GM23248 (cell line): ENCODE measurements around the gene ANKRD13B. TPM values are rescaled to one million over a fixed set of nuclear protein-coding genes. Genes with fewer than 3 reads are reported as not detected.
A peak's percentile ranks its signal among the peaks of the same experiment; 100 is the strongest.

Source experiments
- DNase-seq: peaks from one replicate; pipeline ENCODE4 v3.0.0-alpha.2; 2015
- H2AFZ ChIP-seq: fragments of 200-600 bp; sonication (generic); 2 replicates; pipeline ENCODE4 v1.6.1; 2016; ENCODE audit warnings: antibody characterized with exemption
- H3F3A ChIP-seq: fragments of 200-600 bp; sonication (generic); 2 replicates; pipeline ENCODE4 v1.6.1; 2016; ENCODE audit warnings: mild to moderate bottlenecking, antibody characterized with exemption, mixed run types; ENCODE audit not compliant: insufficient read depth
- H3K27ac ChIP-seq: fragments of 200-600 bp; sonication (generic); 2 replicates; pipeline ENCODE4 v1.5.1; 2016; ENCODE audit warnings: mild to moderate bottlenecking
- H3K27me3 ChIP-seq: fragments of 200-600 bp; sonication (generic); replicated peaks from 2 replicates; pipeline ENCODE4 v1.6.1; 2016; ENCODE audit warnings: mild to moderate bottlenecking; ENCODE audit not compliant: insufficient read depth
- H3K36me3 ChIP-seq: fragments of 200-600 bp; sonication (generic); 2 replicates; pipeline ENCODE4 v1.6.1; 2016; ENCODE audit warnings: low read depth, mild to moderate bottlenecking
- H3K4me1 ChIP-seq: fragments of 200-600 bp; sonication (generic); 2 replicates; pipeline ENCODE4 v1.6.1; 2016; ENCODE audit warnings: mild to moderate bottlenecking; ENCODE audit not compliant: insufficient read depth
- H3K4me2 ChIP-seq: fragments of 200-600 bp; sonication (generic); one replicate; pipeline ENCODE4 v1.6.1; 2016; ENCODE audit warnings: mild to moderate bottlenecking; ENCODE audit not compliant: unreplicated experiment
- H3K4me3 ChIP-seq: fragments of 200-600 bp; sonication (generic); 2 replicates; pipeline ENCODE4 v1.5.1; 2016; ENCODE audit warnings: mild to moderate bottlenecking
- H3K79me2 ChIP-seq: fragments of 200-600 bp; sonication (generic); 2 replicates; pipeline ENCODE4 v1.6.1; 2016; ENCODE audit warnings: mild to moderate bottlenecking; ENCODE audit not compliant: insufficient read depth
- H3K9ac ChIP-seq: fragments of 200-600 bp; sonication (generic); 2 replicates; pipeline ENCODE4 v1.6.1; 2016; ENCODE audit warnings: mild to moderate bottlenecking
- H3K9me2 ChIP-seq: fragments of 200-600 bp; sonication (generic); 2 replicates; pipeline ENCODE4 v1.6.1; 2016; ENCODE audit warnings: mixed run types, mild to moderate bottlenecking, moderate library complexity; ENCODE audit not compliant: insufficient read depth
- H3K9me3 ChIP-seq: fragments of 200-600 bp; sonication (generic); one replicate; pipeline ENCODE4 v1.6.1; 2017; ENCODE audit warnings: low read depth
- H4K20me1 ChIP-seq: fragments of 200-600 bp; sonication (generic); 2 replicates; pipeline ENCODE4 v1.6.0; 2016; ENCODE audit not compliant: insufficient read depth
- EZH2 ChIP-seq: fragments of 200-600 bp; sonication (generic); IDR thresholded peaks from 2 replicates; pipeline ENCODE4 v1.6.1; 2018; ENCODE audit warnings: antibody characterized with exemption, mild to moderate bottlenecking; ENCODE audit not compliant: insufficient read depth, poor library complexity, severe bottlenecking
- EZH2phosphoT487 ChIP-seq: fragments of 200-600 bp; sonication (generic); IDR thresholded peaks from 2 replicates; pipeline ENCODE4 v1.6.1; 2018; ENCODE audit warnings: antibody characterized with exemption, moderate library complexity, mild to moderate bottlenecking, low read depth; ENCODE audit not compliant: insufficient read depth
- WGBS, 2 experiments: methylation state at CpG; one replicate each; pipeline ENCODE4 v1.1.6; 2015 to 2017; ENCODE audit warnings: low lambda C conversion rate in 2 of 2, low coverage in 1 of 2; ENCODE audit errors: missing lambda C conversion rate in 2 of 2; 5-methylcytosine and 5-hydroxymethylcytosine counted together
- in situ Hi-C: fragments of 300-500 bp; cut with MboI; formaldehyde crosslinking; loops from 2 replicates; pipeline ENCODE4 v1.15.0; 2020
- polyA plus RNA-seq: library from polyadenylated mRNA; unstranded; fragments of >200 nt; fragmentation: Nextera tagmentation; extraction: Ambion mirVana; gene quantifications from 2 replicates; pipeline ENCODE4 v1.2.1, GENCODE V29; 2016
- total RNA-seq: library from RNA; depleted of rRNA; stranded (reverse); fragments of >200 nt; shearing (Covaris generic); gene quantifications from 2 replicates; pipeline ENCODE4 v1.2.3, GENCODE V29; 2014

ANKRD13B gene
- total and polyA plus RNA-seq, 2 experiments from 2014 or later = 1.7 to 9.4 TPM

DNA sequence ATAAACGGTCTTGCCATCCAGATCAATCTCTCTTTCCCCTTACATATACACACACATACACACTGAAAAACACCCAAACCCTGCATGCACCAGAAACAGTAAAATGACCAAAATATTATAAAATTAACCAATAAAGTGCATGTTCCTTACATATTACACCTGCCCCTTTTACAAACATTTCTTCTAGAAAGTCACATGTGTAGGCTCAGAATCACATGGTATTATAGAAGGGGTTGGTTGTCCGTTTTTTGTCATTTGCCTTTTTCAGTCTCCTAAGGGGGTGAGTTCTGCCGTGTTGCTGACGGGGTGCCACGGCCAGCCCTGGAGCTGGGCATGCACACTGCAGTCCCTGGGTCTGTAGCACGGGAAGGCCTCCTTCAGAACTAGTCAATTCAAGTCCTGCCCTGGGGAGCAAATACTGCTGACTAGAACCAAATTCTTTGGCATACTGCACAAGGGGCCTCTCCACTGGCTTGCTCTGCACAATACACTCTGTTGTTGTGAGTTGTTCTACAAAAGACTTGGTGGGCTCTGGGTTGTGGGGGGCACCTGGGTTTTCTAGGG, 37.8 kb downstream of the ANKRD13B start:
- no peak overlapping the region for H3K27ac ChIP-seq
- H3K36me3 ChIP-seq = no peaks in the 10 kb centered on the region; the same call in 1 of the 2 replicates
- H3K9ac ChIP-seq = no peak overlapping the region
- peaks cover 7% of the 10 kb centered on the region for H3F3A ChIP-seq
- H3K79me2 ChIP-seq = no peaks in the 10 kb centered on the region
- H3K4me2 ChIP-seq = no peak overlapping the region
- no peak overlapping the region for H3K4me3 ChIP-seq
- no peak for TF ChIP-seq EZH2
- TF ChIP-seq EZH2phosphoT487 = no peak
- H4K20me1 ChIP-seq = no peaks in the 10 kb centered on the region
- no peaks in the 10 kb centered on the region for H3K9me3 ChIP-seq
- no peak overlapping the region for H2AFZ ChIP-seq
- WGBS, 2 experiments = 84 to 87% methylated on average over 6 of the region's 6 CpGs
- peaks cover 2% of the 10 kb centered on the region; the same call in 1 of the 2 replicates for H3K4me1 ChIP-seq
- DNase-seq = no peak
- in situ Hi-C loops = no loop called here
- no peaks in the 10 kb centered on the region for H3K27me3 ChIP-seq
- no peaks in the 10 kb centered on the region for H3K9me2 ChIP-seq

DNA sequence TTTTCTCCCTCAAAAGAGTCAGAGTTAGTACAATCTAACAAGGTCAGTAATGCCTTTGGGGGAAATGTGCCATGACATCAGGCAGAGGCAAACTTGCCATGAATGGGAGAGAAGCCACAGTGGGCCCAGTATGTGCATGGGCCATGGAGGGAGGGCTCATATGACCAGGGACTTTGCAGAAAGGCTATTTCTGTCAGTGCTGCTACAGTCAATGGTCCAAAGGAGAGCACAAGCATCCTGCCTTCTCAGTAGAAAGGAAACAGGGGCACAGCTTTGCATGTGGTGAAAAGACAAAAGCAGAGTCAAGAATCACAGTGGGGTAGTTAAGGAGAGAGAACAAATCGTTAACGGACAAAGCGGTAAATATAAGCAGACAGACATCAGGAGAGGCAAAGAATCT, 41.0 kb downstream of the ANKRD13B start:
- H3K4me2 ChIP-seq = no peak overlapping the region
- no peaks in the 10 kb centered on the region for H3K27me3 ChIP-seq
- no peak for TF ChIP-seq EZH2
- no peak for TF ChIP-seq EZH2phosphoT487
- WGBS, 2 experiments = 99 to 100% methylated on average over 3 of the region's 3 CpGs
- H3K9me2 ChIP-seq = no peaks in the 10 kb centered on the region
- no peak for DNase-seq
- no peak overlapping the region for H3K9ac ChIP-seq
- no peak overlapping the region for H3K4me3 ChIP-seq
- in situ Hi-C loops = no loop called here
- no peak overlapping the region for H3K27ac ChIP-seq
- H3K4me1 ChIP-seq = peaks cover 2% of the 10 kb centered on the region
- no peaks in the 10 kb centered on the region for H3K79me2 ChIP-seq
- H3K9me3 ChIP-seq = no peaks in the 10 kb centered on the region
- peaks cover 5% of the 10 kb centered on the region; the same call in 1 of the 2 replicates for H3F3A ChIP-seq
- H3K36me3 ChIP-seq = no peaks in the 10 kb centered on the region; the same call in 1 of the 2 replicates
- H2AFZ ChIP-seq = no peak overlapping the region
- no peaks in the 10 kb centered on the region for H4K20me1 ChIP-seq

DNA sequence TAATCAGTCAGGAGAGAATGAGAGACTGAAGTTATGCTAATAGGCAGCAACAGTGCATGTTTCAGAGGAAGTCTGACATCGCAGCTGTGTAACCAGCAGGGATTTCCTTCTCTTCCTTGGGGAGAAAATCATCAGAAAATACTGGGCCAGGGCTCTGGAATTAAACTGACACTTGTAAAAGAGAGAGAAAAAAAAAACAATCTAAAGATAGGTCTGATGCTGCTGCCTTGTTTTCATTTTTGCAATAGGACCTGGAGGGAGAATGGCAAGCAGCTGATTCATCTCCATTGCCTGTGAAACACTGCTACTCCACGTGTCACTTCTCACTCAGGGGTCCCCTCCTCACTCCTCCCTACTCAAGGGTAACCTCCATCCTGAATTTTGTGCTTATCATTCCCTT, 47.5 kb downstream of the ANKRD13B start:
- peak overlapping the region; percentile 69 for H3K4me2 ChIP-seq
- no peaks in the 10 kb centered on the region for H3K79me2 ChIP-seq
- DNase-seq = peak; percentile 74
- H3K27me3 ChIP-seq = no peaks in the 10 kb centered on the region
- H3K27ac ChIP-seq = peak overlapping the region; percentile 78
- peak overlapping the region; percentile 18; the same call in 1 of the 2 replicates for H3K4me3 ChIP-seq
- peaks cover 36% of the 10 kb centered on the region for H3F3A ChIP-seq
- TF ChIP-seq EZH2phosphoT487 (no peak), EZH2 (no peak)
- no peaks in the 10 kb centered on the region for H4K20me1 ChIP-seq
- 0 to 6% methylated on average over 2 of the region's 2 CpGs for WGBS, 2 experiments
- peaks cover 35% of the 10 kb centered on the region for H3K4me1 ChIP-seq
- no peaks in the 10 kb centered on the region for H3K9me2 ChIP-seq
- no peaks in the 10 kb centered on the region for H3K9me3 ChIP-seq
- no peaks in the 10 kb centered on the region for H3K36me3 ChIP-seq
- H2AFZ ChIP-seq = peak overlapping the region; percentile 37
- in situ Hi-C loops = loop anchor here (10.0 kb wide), 2 partner anchors 134 to 294 kb away; partner anchors contain the start of gene SSH2
- peak overlapping the region; percentile 63 for H3K9ac ChIP-seq

DNA sequence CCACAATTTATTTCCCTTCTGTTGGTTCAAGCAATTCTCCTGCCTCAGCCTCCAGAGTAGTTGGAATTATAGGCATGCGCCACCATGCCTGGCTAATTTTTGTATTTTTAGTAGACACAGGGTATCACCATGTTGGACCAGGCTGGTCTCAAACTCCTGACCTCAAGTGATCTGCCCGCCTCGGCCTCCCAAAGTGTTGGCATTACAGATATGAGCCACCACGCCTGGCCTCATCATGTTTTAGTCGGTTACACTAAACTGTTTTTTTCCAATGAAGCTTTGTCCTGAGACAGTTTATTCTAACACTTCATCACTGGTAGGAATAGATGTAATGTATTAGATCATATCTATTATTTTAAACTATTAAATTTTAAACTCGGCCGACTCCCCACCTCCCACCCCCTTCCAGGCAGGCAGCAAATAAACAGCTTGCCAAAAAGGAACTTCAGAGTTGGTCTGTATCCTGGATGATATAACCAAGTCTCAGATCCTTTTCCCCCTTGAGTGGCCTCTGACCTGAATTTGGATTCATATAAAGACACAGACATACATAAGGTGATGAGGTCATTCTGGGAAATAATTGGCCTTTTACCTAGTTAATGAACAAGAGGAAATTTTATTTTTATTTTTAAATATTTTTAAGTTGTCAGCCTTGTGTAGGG, 48.2 kb downstream of the ANKRD13B start:
- H3K4me3 ChIP-seq = no peak overlapping the region
- peak overlapping the region; percentile 69 for H3K4me2 ChIP-seq
- 68 to 69% methylated on average over 7 of the region's 7 CpGs for WGBS, 2 experiments

More for the DNA sequence above, 48.2 kb downstream of the ANKRD13B start:
- Histone ChIP-seq H3K36me3 (no peaks in the 10 kb centered on the region), H3K9me3 (no peaks in the 10 kb centered on the region), H3K9ac (peak overlapping the region; percentile 63), H3K27me3 (no peaks in the 10 kb centered on the region), H3F3A (peaks cover 41% of the 10 kb centered on the region), H3K27ac (peak overlapping the region; percentile 78), H3K4me1 (peaks cover 40% of the 10 kb centered on the region), H3K9me2 (no peaks in the 10 kb centered on the region), H2AFZ (no peak overlapping the region), H4K20me1 (no peaks in the 10 kb centered on the region), H3K79me2 (no peaks in the 10 kb centered on the region)
- no peak for DNase-seq
- in situ Hi-C loops = loop anchor here (10.0 kb wide), 2 partner anchors 134 to 294 kb away; partner anchors contain the start of gene SSH2
- TF ChIP-seq EZH2phosphoT487 (no peak), EZH2 (no peak)
